Activated CD4-positive, alpha-beta T cell treated with anti-CD3 and anti-CD28 coated beads, Interleukin-2, amount 50 U/mL, for 48 hours (primary cell): ENCODE results near the gene ANKDD1B.

Experiments used
- DNase-seq, 2 experiments: peaks; one replicate each; pipeline ENCODE4 v3.0.0-alpha.2; 2020

The ANKDD1B gene

DNA sequence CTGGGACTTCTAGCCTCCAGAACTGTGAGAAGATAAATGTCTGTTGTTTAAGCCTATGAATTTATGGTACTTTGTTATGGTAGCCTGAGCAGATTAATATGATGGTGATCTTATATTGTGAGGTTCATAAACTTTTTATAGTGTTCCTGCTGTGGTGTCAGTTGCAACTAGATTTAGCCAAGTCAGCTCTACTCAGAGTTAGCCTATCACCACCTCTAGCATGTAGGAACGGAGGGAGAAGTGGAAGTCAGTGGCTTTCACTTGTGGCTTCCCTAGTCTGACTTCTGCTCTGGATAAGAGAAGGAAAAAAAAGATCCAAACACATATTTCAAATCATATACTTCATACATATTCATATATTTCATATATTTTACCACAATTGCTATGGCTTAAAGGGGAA is 99.4 kb downstream of the ANKDD1B start:
- DNase-seq: no peak

DNA sequence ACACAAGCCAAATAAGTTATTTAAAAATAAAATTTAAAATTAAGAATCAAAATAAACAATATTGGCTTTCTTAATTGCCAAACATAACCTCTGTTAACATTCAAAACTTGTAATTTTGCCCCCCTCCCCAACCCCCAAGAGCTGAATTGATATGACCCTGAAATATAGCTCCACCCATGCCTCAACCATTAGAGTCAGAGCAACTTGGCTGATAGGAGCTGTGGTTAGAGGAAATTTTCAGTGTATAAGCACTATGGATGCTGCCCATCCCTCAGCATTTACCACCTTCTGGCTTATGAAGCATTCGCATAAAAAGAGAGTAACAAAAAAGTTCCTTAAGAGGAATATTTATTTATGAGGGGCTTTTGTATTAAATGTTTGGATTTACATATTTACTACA is 99.9 kb downstream of the ANKDD1B start:
- DNase-seq: no peak

GRCh38 chr5:75712091-75712490 is 100.8 kb downstream of the ANKDD1B start:
- no peak for DNase-seq

DNA sequence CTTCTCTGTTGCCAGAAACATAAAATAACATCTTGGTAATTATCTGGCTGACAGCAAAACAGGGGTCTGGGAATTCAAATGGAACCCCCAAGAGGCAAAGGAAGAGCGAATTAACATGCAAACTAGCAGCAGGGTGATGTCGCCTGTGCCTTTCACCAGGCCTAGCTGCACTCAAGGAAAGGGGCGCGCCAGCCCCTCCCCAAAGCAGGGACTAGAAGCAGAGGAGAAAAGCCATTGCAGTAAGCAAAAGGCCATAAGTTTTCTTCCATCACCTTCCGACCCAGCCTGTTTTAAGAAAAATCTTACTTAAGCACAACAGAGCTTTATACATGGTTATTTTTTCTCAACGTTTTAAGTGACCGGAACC is 105.4 kb downstream of the ANKDD1B start:
- DNase-seq: no peak

GRCh38 chr5:75717082-75717922 is 106.0 kb downstream of the ANKDD1B start, which contains the start of gene POC5:
Gene POC5 (minus strand): TSS chr5:75717437. CDS start chr5:75712937, 4,500 bp downstream.
- peak; percentile 99 for DNase-seq

- DNase-seq: no peak
These were observed 109.6 kb downstream of the ANKDD1B start for GRCh38 chr5:75720882-75721281.
